Stomach (tissue), 4 donors: Measurements from ENCODE around the gene CDK3.

Experiments used
- CTCF ChIP-seq, 7 experiments: fragments of 450-650 bp in 4 of 7; fragments of 200-600 bp in 3 of 7; sonication (generic) in 3 of 7; IDR thresholded peaks; one replicate each; pipeline ENCODE4 v1.5.1; 2016 to 2019; ENCODE audit warnings: antibody characterized with exemption in 7 of 7, control low read depth in 2 of 7, mild to moderate bottlenecking in 1 of 7
- POLR2AphosphoS5 ChIP-seq, 3 donors: sonication (generic); formaldehyde crosslinking; IDR thresholded peaks; one replicate each; pipeline ENCODE4 v1.6.1; 2016; ENCODE audit warnings: antibody characterized with exemption in 3 of 3

- TF ChIP-seq CTCF (IDR thresholded peaks at IDR 0.05) (no peak), POLR2AphosphoS5 (IDR thresholded peaks at IDR 0.05) (no peak)
Observed at GRCh38 chr17:75981019-75981615, 19.5 kb upstream of the CDK3 start.
